Liver (tissue), 9 donors: ENCODE results near the gene HES6. TPM values are rescaled to one million over a fixed set of nuclear protein-coding genes. Genes with fewer than 3 reads are reported as not detected.

Experiments used
- DNase-seq: peaks from one replicate; pipeline ENCODE4 v3.0.0-alpha.2; 2017; ENCODE audit warnings: low spot score
- H3K27ac ChIP-seq, 2 donors: one replicate each; pipeline ENCODE4 v1.7.0; 2013; ENCODE audit warnings: inconsistent platforms in 2 of 2, low read length in 2 of 2, control low read depth in 1 of 2, low read depth in 1 of 2, mild to moderate bottlenecking in 1 of 2
- H3K27me3 ChIP-seq, 4 donors: one replicate each; pipeline versions ENCODE4 v1.6.1 to v1.7.0; 2013; ENCODE audit warnings: low read length in 3 of 4, inconsistent platforms in 1 of 4, mild to moderate bottlenecking in 1 of 4, moderate library complexity in 1 of 4; ENCODE audit not compliant: control insufficient read depth in 4 of 4, insufficient read depth in 4 of 4
- H3K36me3 ChIP-seq, 4 donors: one replicate each; pipeline versions ENCODE4 v1.6.1 to v1.7.0; 2013; ENCODE audit warnings: low read length in 3 of 4, mild to moderate bottlenecking in 3 of 4, low read depth in 1 of 4, moderate library complexity in 1 of 4; ENCODE audit not compliant: control insufficient read depth in 4 of 4, insufficient read depth in 3 of 4
- H3K4me1 ChIP-seq, 4 donors: one replicate each; pipeline versions ENCODE4 v1.6.1 to v1.7.0; 2013; ENCODE audit warnings: low read length in 3 of 4, mild to moderate bottlenecking in 3 of 4, moderate library complexity in 1 of 4; ENCODE audit not compliant: control insufficient read depth in 4 of 4, insufficient read depth in 4 of 4
- H3K4me3 ChIP-seq, 3 donors: one replicate each; pipeline versions ENCODE4 v1.6.1 to v1.7.0; 2013; ENCODE audit warnings: low read length in 3 of 3, control low read depth in 1 of 3, low read depth in 1 of 3, mild to moderate bottlenecking in 1 of 3
- H3K9ac ChIP-seq, 2 donors: one replicate each; pipeline ENCODE4 v1.7.0; 2013; ENCODE audit warnings: low read length in 2 of 2, mild to moderate bottlenecking in 2 of 2, moderate library complexity in 2 of 2, control low read depth in 1 of 2, low read depth in 1 of 2
- H3K9me3 ChIP-seq, 4 donors: one replicate each; pipeline versions ENCODE4 v1.6.1 to v1.7.0; 2013; ENCODE audit warnings: low read length in 3 of 4; ENCODE audit not compliant: control insufficient read depth in 4 of 4
- CTCF ChIP-seq: fragments of 150-350 bp; IDR thresholded peaks from 2 replicates; pipeline ENCODE4 v1.5.1; 2017; ENCODE audit warnings: improper control_type of control experiment, low read depth, low read length; ENCODE audit not compliant: missing input control
- FOXA2 ChIP-seq: IDR thresholded peaks from 2 replicates; pipeline ENCODE4 v1.6.1; 2016; ENCODE audit warnings: antibody characterized with exemption
- GABPA ChIP-seq, 2 donors: IDR thresholded peaks in 1 of 2; conservative IDR thresholded peaks in 1 of 2; 2 replicates each; pipeline ENCODE4 v1.6.1; 2016; ENCODE audit warnings: antibody characterized with exemption in 2 of 2, mild to moderate bottlenecking in 1 of 2, moderate library complexity in 1 of 2
- HNF4A ChIP-seq, 2 donors: conservative IDR thresholded peaks; 2 replicates each; pipeline ENCODE4 v1.6.1; 2016; ENCODE audit warnings: antibody characterized with exemption in 2 of 2, mild to moderate bottlenecking in 2 of 2
- HNF4G ChIP-seq: IDR thresholded peaks from 2 replicates; pipeline ENCODE4 v1.6.1; 2016; ENCODE audit warnings: antibody characterized with exemption
- JUND ChIP-seq, 2 donors: IDR thresholded peaks; 2 replicates each; pipeline ENCODE4 v1.6.1; 2016; ENCODE audit warnings: antibody characterized with exemption in 2 of 2
- MAX ChIP-seq: IDR thresholded peaks from 2 replicates; pipeline ENCODE4 v1.6.1; 2016; ENCODE audit warnings: antibody characterized with exemption
- NR2F2 ChIP-seq: IDR thresholded peaks from 2 replicates; pipeline ENCODE4 v1.6.1; 2016; ENCODE audit warnings: antibody characterized with exemption
- RAD21 ChIP-seq, 2 donors: IDR thresholded peaks; 2 replicates each; pipeline ENCODE4 v1.6.1; 2016; ENCODE audit warnings: antibody characterized with exemption in 2 of 2, mild to moderate bottlenecking in 2 of 2
- REST ChIP-seq: IDR thresholded peaks from 2 replicates; pipeline ENCODE4 v1.6.1; 2016; ENCODE audit warnings: antibody characterized with exemption, mild to moderate bottlenecking
- RXRA ChIP-seq, 2 donors: IDR thresholded peaks; 2 replicates each; pipeline ENCODE4 v1.6.1; 2017 to 2018; ENCODE audit warnings: antibody characterized with exemption in 2 of 2, mild to moderate bottlenecking in 1 of 2
- SP1 ChIP-seq: IDR thresholded peaks from 2 replicates; pipeline ENCODE4 v1.6.1; 2018; ENCODE audit warnings: antibody characterized with exemption, mild to moderate bottlenecking
- YY1 ChIP-seq: IDR thresholded peaks from 2 replicates; pipeline ENCODE4 v1.6.1; 2016; ENCODE audit warnings: antibody characterized with exemption, mild to moderate bottlenecking
- ZBTB33 ChIP-seq: IDR thresholded peaks from 2 replicates; pipeline ENCODE4 v1.6.1; 2016; ENCODE audit warnings: antibody characterized with exemption
- WGBS: extraction: QIAGEN DNeasy Blood & Tissue Kit; methylation state at CpG from one replicate; pipeline ENCODE4 v1.1.7; 2013; 5-methylcytosine and 5-hydroxymethylcytosine counted together
- polyA plus RNA-seq, 2 donors: library from polyadenylated mRNA; stranded (reverse) in 1 of 2; unstranded in 1 of 2; fragments of 200-250 nt in 1 of 2; fragments of >200 nt in 1 of 2; fragmentation: Nextera tagmentation in 1 of 2; extraction: Ambion mirVana in 1 of 2; gene quantifications; one replicate each; pipeline versions ENCODE4 v1.2.1 to v1.2.3, GENCODE V29; 2013 to 2015
- total RNA-seq, 2 donors: library from RNA; depleted of rRNA; stranded (reverse); fragments of >200 nt; gene quantifications; one replicate each; pipeline ENCODE4 v1.2.3, GENCODE V29; 2014
- donor health status: healthy.
- donor health status: healthy.
- donor health status: healthy.
- donor health status: healthy.
- donor health status: healthy.

The HES6 gene
- total and polyA plus RNA-seq, 4 donors = 1.7 to 13.2 (median 2.6) TPM

GRCh38 chr2:238264072-238264460, 24.2 kb upstream of the HES6 start:
- no peak overlapping the region for H3K4me3 ChIP-seq
- H3K36me3 ChIP-seq = peaks cover 2 to 56% (median 34%) of the 10 kb centered on the region in 4 donors
- H3K27me3 ChIP-seq = no peaks in the 10 kb centered on the region
- WGBS = 80% methylated on average over 4 of the region's 4 CpGs
- TF ChIP-seq NR2F2 = no peak
- no peak for DNase-seq
- H3K27ac ChIP-seq = no peak overlapping the region
- no peak overlapping the region for H3K9ac ChIP-seq
- peaks cover 2 to 22% (median 16%) of the 10 kb centered on the region in 4 donors for H3K4me1 ChIP-seq
- H3K9me3 ChIP-seq = no peaks in the 10 kb centered on the region

DNA sequence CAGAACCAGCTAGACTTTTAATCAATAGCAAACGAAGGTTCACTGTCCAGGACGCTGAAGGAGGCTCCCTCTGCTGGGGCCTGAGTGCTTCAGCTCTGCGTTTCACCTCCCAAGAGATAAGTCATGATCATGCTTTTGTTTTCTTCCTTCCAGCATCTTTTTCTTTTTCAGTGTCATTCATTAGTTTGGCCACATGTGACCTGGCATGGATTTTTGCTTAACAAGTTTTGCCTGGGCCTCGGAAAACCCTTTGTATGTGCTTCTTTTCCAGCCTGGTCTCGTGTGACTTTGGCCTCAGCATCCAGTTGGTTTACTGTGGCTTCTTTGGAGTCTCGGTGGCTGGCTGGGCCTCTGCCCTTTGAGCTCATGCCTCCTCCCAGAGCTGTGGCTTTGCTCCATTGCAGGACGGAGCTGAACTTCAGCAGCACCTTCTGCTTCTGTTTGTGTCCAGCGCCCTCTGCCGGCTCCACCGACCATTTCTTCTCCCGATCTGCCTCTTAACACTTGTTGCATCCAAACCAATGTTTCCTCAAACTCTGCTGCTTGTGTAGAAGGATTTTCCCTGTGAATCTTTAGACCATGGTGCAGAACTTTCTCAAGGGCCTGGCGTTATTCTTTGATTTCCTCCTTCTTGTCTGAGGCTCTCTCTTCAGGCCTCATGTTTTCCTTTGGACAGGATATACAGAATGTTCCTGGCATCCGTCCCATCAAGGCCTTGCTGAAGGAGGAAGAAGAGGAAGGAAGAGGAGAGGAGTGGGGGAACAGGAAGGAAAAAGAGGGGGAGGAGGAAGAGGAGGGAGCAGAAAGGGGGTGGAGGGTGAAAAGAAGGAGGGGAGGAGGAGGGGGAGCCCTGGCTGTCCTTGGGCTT, 23.6 kb upstream of the HES6 start:
- Histone ChIP-seq H3K9ac (no peak overlapping the region), H3K36me3 (peaks cover 1 to 55% (median 30%) of the 10 kb centered on the region in 4 donors), H3K27me3 (no peaks in the 10 kb centered on the region), H3K4me3 (no peak overlapping the region), H3K4me1 (peaks cover 2 to 23% (median 17%) of the 10 kb centered on the region in 4 donors), H3K27ac (no peak overlapping the region), H3K9me3 (no peaks in the 10 kb centered on the region)
- TF ChIP-seq RAD21 (IDR thresholded peaks at IDR 0.05) (peak; percentile 90 to 92), HNF4A (conservative IDR thresholded peaks at IDR 0.05) (peak; percentile 74 to 77), NR2F2 (peak; percentile 62), GABPA (IDR thresholded peaks at IDR 0.05 in 1 of 2, conservative IDR thresholded peaks at IDR 0.05 in 1 of 2) (no peak), MAX (no peak), SP1 (peak; percentile 78), JUND (IDR thresholded peaks at IDR 0.05) (no peak), FOXA2 (no peak), YY1 (peak; percentile 71), CTCF (peak; percentile 84), REST (no peak), HNF4G (no peak), RXRA (IDR thresholded peaks at IDR 0.05) (peak in 1 of 2 donors; percentile 53), ZBTB33 (no peak)
- peak; percentile 87 for DNase-seq
- WGBS = 12% methylated on average over 13 of the region's 13 CpGs
